ENCODE measurements around the gene NUP133. TPM values are rescaled to one million over a fixed set of nuclear protein-coding genes. Genes with fewer than 3 reads are reported as not detected.
"Not testable (repeated sequence)": the region's sequence is repeated elsewhere in the genome, so short reads cannot be mapped to it uniquely, and the experiment has no call there.

Gene NUP133
- total RNA-seq, 1 experiment from 2014 or later: 59.0 TPM

GRCh38 chr1:229526695-229527094 lies 18.6 kb upstream of the NUP133 start:
- Histone ChIP-seq H3K27ac (ENCODE audit: low read depth, low read length, poor library complexity, severe bottlenecking) (no peak overlapping the region), H3K36me3 (ENCODE audit: insufficient read depth, low read length, poor library complexity, severe bottlenecking) (peaks cover 15% of the 10 kb centered on the region), H3K4me1 (ENCODE audit: insufficient read depth, low read length, poor library complexity, severe bottlenecking) (no peaks in the 10 kb centered on the region), H3K9me3 (ENCODE audit: low read depth, low read length, poor library complexity, severe bottlenecking) (no peaks in the 10 kb centered on the region), H3K27me3 (replicated peaks; ENCODE audit: insufficient read depth, low read depth, low read length, poor library complexity) (no peaks in the 10 kb centered on the region), H3K4me3 (ENCODE audit: low read depth, low read length, poor library complexity, severe bottlenecking) (no peak overlapping the region)
- ChIA-PET CTCF (interaction anchor here (0.6 kb wide), 2 partner anchors 12 to 783 kb away, joined by 3 read pairs; no protein-coding TSS in a partner anchor), POLR2A (ENCODE audit: low non-redundant PET) (no interaction called here)
- BruUV-seq (replicated peaks): no TSS peak
- no peak for DNase-seq (ENCODE audit: low spot score)
- TF ChIP-seq EZH2 (IDR thresholded peaks at IDR 0.05; ENCODE audit: borderline replicate concordance, low read depth, low read length, poor library complexity, severe bottlenecking): no peak
- TF ChIP-seq CTCF (conservative IDR thresholded peaks at IDR 0.05; ENCODE audit: low read depth, low read length): no peak
- intact Hi-C loops (cut with micrococcal nuclease; ENCODE audit: unreplicated experiment): no loop called here

GRCh38 chr1:229523052-229523451 lies 14.9 kb upstream of the NUP133 start:
- BruUV-seq (replicated peaks): no TSS peak
- ChIA-PET CTCF (no interaction called here), POLR2A (ENCODE audit: low non-redundant PET) (no interaction called here)
- Histone ChIP-seq H3K27ac (ENCODE audit: low read depth, low read length, poor library complexity, severe bottlenecking) (no peak overlapping the region), H3K27me3 (replicated peaks; ENCODE audit: insufficient read depth, low read depth, low read length, poor library complexity) (no peaks in the 10 kb centered on the region), H3K36me3 (ENCODE audit: insufficient read depth, low read length, poor library complexity, severe bottlenecking) (peaks cover 8% of the 10 kb centered on the region), H3K4me3 (ENCODE audit: low read depth, low read length, poor library complexity, severe bottlenecking) (no peak overlapping the region), H3K4me1 (ENCODE audit: insufficient read depth, low read length, poor library complexity, severe bottlenecking) (no peaks in the 10 kb centered on the region), H3K9me3 (ENCODE audit: low read depth, low read length, poor library complexity, severe bottlenecking) (no peaks in the 10 kb centered on the region)
- no peak for DNase-seq (ENCODE audit: low spot score)
- intact Hi-C loops (cut with micrococcal nuclease; ENCODE audit: unreplicated experiment): no loop called here
- TF ChIP-seq CTCF (conservative IDR thresholded peaks at IDR 0.05; ENCODE audit: low read depth, low read length) (no peak), EZH2 (IDR thresholded peaks at IDR 0.05; ENCODE audit: borderline replicate concordance, low read depth, low read length, poor library complexity, severe bottlenecking) (no peak)

GRCh38 chr1:229514578-229515275 lies 6.6 kb upstream of the NUP133 start:
- intact Hi-C loops (cut with micrococcal nuclease; ENCODE audit: unreplicated experiment): loop anchor here (1.0 kb wide), 1 partner anchor 256 kb away; no protein-coding TSS in a partner anchor

GRCh38 chr1:229511625-229512024 lies 3.5 kb upstream of the NUP133 start:
- POLR2A ChIA-PET (ENCODE audit: low non-redundant PET); H3K27ac ChIP-seq (ENCODE audit: low read depth, low read length, poor library complexity, severe bottlenecking); CTCF ChIA-PET; intact Hi-C loops (cut with micrococcal nuclease; ENCODE audit: unreplicated experiment); H3K4me3 ChIP-seq (ENCODE audit: low read depth, low read length, poor library complexity, severe bottlenecking); H3K27me3 ChIP-seq (replicated peaks; ENCODE audit: insufficient read depth, low read depth, low read length, poor library complexity); H3K36me3 ChIP-seq (ENCODE audit: insufficient read depth, low read length, poor library complexity, severe bottlenecking); H3K9me3 ChIP-seq (ENCODE audit: low read depth, low read length, poor library complexity, severe bottlenecking); DNase-seq (ENCODE audit: low spot score); BruUV-seq (replicated peaks): not testable (repeated sequence)
- peaks cover 12% of the 10 kb centered on the region for H3K4me1 ChIP-seq (ENCODE audit: insufficient read depth, low read length, poor library complexity, severe bottlenecking)

More at GRCh38 chr1:229514578-229515275, 6.6 kb upstream of the NUP133 start:
- POLR2A ChIA-PET (ENCODE audit: low non-redundant PET): no interaction called here
- H3K27ac ChIP-seq (ENCODE audit: low read depth, low read length, poor library complexity, severe bottlenecking): no peak overlapping the region
- H3K27me3 ChIP-seq (replicated peaks; ENCODE audit: insufficient read depth, low read depth, low read length, poor library complexity): no peaks in the 10 kb centered on the region
- no peaks in the 10 kb centered on the region for H3K36me3 ChIP-seq (ENCODE audit: insufficient read depth, low read length, poor library complexity, severe bottlenecking)
- BruUV-seq (replicated peaks): no TSS peak
- CTCF ChIA-PET: interaction anchor here (0.7 to 1.0 kb wide), 4 partner anchors 12 to 260 kb away, joined by 3 to 5 read pairs (median 4); no protein-coding TSS in a partner anchor
- peaks cover 4% of the 10 kb centered on the region for H3K4me1 ChIP-seq (ENCODE audit: insufficient read depth, low read length, poor library complexity, severe bottlenecking)
- peak; percentile 76 for DNase-seq (ENCODE audit: low spot score)
- no peak overlapping the region for H3K4me3 ChIP-seq (ENCODE audit: low read depth, low read length, poor library complexity, severe bottlenecking)
- no peaks in the 10 kb centered on the region for H3K9me3 ChIP-seq (ENCODE audit: low read depth, low read length, poor library complexity, severe bottlenecking)
- TF ChIP-seq EZH2 (IDR thresholded peaks at IDR 0.05; ENCODE audit: borderline replicate concordance, low read depth, low read length, poor library complexity, severe bottlenecking): no peak
- TF ChIP-seq CTCF (conservative IDR thresholded peaks at IDR 0.05; ENCODE audit: low read depth, low read length): peak; percentile 91

GRCh38 chr1:229511201-229511600 lies 3.1 kb upstream of the NUP133 start:
- CTCF ChIA-PET; intact Hi-C loops (cut with micrococcal nuclease; ENCODE audit: unreplicated experiment); H3K27me3 ChIP-seq (replicated peaks; ENCODE audit: insufficient read depth, low read depth, low read length, poor library complexity); BruUV-seq (replicated peaks); H3K4me3 ChIP-seq (ENCODE audit: low read depth, low read length, poor library complexity, severe bottlenecking); H3K27ac ChIP-seq (ENCODE audit: low read depth, low read length, poor library complexity, severe bottlenecking); DNase-seq (ENCODE audit: low spot score); POLR2A ChIA-PET (ENCODE audit: low non-redundant PET); H3K36me3 ChIP-seq (ENCODE audit: insufficient read depth, low read length, poor library complexity, severe bottlenecking); H3K9me3 ChIP-seq (ENCODE audit: low read depth, low read length, poor library complexity, severe bottlenecking): not testable (repeated sequence)
- H3K4me1 ChIP-seq (ENCODE audit: insufficient read depth, low read length, poor library complexity, severe bottlenecking): peaks cover 14% of the 10 kb centered on the region
